GM21737 (cell line): Measurements from ENCODE around the gene DRC7.
"Not testable (repeated sequence)": the region's sequence is repeated elsewhere in the genome, so short reads cannot be mapped to it uniquely, and the experiment has no call there.

ENCODE experiments used
- ATAC-seq: cut with Tn5 transposase; IDR thresholded peaks from one replicate; pipeline ENCODE4 v1.9.1; 2021; ENCODE audit warnings: mild to moderate bottlenecking, moderate library complexity; ENCODE audit not compliant: unreplicated experiment

The DRC7 gene

GRCh38 chr16:57711346-57711745 is 16.7 kb downstream of the DRC7 start:
- ATAC-seq: no peak

GRCh38 chr16:57711993-57712392 is 17.4 kb downstream of the DRC7 start:
- ATAC-seq: no peak

GRCh38 chr16:57712569-57712968 is 18.0 kb downstream of the DRC7 start:
- ATAC-seq: not testable (repeated sequence)

- no peak for ATAC-seq
Measured at GRCh38 chr16:57713596-57713995, 19.0 kb downstream of the DRC7 start.

- no peak for ATAC-seq
Measured at GRCh38 chr16:57714047-57714446, 19.4 kb downstream of the DRC7 start.

- ATAC-seq: no peak
Measured at GRCh38 chr16:57720142-57720575, 25.6 kb downstream of the DRC7 start.

- no peak for ATAC-seq
Measured at GRCh38 chr16:57721356-57722209, 27.0 kb downstream of the DRC7 start.

GRCh38 chr16:57722210-57722499 is 27.5 kb downstream of the DRC7 start:
- ATAC-seq: no peak

- ATAC-seq: no peak
Measured at GRCh38 chr16:57722651-57723050, 28.0 kb downstream of the DRC7 start.

GRCh38 chr16:57723170-57723569 is 28.6 kb downstream of the DRC7 start:
- ATAC-seq: no peak

GRCh38 chr16:57724531-57724930 is 29.9 kb downstream of the DRC7 start:
- no peak for ATAC-seq

GRCh38 chr16:57725151-57725550 is 30.5 kb downstream of the DRC7 start:
- no peak for ATAC-seq

- ATAC-seq: no peak
Measured at GRCh38 chr16:57725554-57725953, 30.9 kb downstream of the DRC7 start.

- no peak for ATAC-seq
Measured at GRCh38 chr16:57725976-57726375, 31.4 kb downstream of the DRC7 start.

- no peak for ATAC-seq
Measured at GRCh38 chr16:57726433-57726947, 31.9 kb downstream of the DRC7 start.

GRCh38 chr16:57727610-57728009 is 33.0 kb downstream of the DRC7 start:
- no peak for ATAC-seq

- ATAC-seq: no peak
Measured at GRCh38 chr16:57728336-57729181, 34.0 kb downstream of the DRC7 start.

GRCh38 chr16:57729182-57729484 is 34.5 kb downstream of the DRC7 start:
- no peak for ATAC-seq

- ATAC-seq: not testable (repeated sequence)
Measured at GRCh38 chr16:57729852-57730251, 35.2 kb downstream of the DRC7 start.

- no peak for ATAC-seq
Measured at GRCh38 chr16:57730771-57731730, 36.4 kb downstream of the DRC7 start.

GRCh38 chr16:57732037-57732436 is 37.4 kb downstream of the DRC7 start:
- ATAC-seq: no peak
